Measurements from ENCODE around the gene CHRM1. TPM values are rescaled to one million over a fixed set of nuclear protein-coding genes. Genes with fewer than 3 reads are reported as not detected.

Gene CHRM1
- total and polyA plus RNA-seq, 2 of the 13 experiments (the other 11 are each of a cell fraction or from before 2014, with no cell fraction given): not detected

GRCh38 chr11:62860835-62861563 is 60.2 kb downstream of the CHRM1 start (continued):
- TF ChIP-seq ZNF362 (CRISPR knock-in tag; IDR thresholded peaks at IDR 0.05; ENCODE audit: borderline replicate concordance) (peak; percentile 72; the same call in 1 of the 2 replicates), FOXA3 (CRISPR knock-in tag; IDR thresholded peaks at IDR 0.05) (peak; percentile 21; the same call in 1 of the 2 replicates), ZNF687 (CRISPR knock-in tag; IDR thresholded peaks at IDR 0.05) (no peak; the same call in 1 of the 2 replicates), PAXIP1 (CRISPR knock-in tag; conservative IDR thresholded peaks at IDR 0.05) (peak; percentile 42; the same call in 1 of the 2 replicates), HNRNPH1 (optimal IDR thresholded peaks at IDR 0.05; ENCODE audit: low read depth, low read length) (no peak), ZNF746 (CRISPR knock-in tag; IDR thresholded peaks at IDR 0.05) (no peak), KLF11 (CRISPR knock-in tag; IDR thresholded peaks at IDR 0.05) (no peak), ZNF704 (CRISPR knock-in tag; IDR thresholded peaks at IDR 0.05; ENCODE audit: borderline replicate concordance) (no peak), PITX1 (CRISPR knock-in tag; IDR thresholded peaks at IDR 0.05) (peak; percentile 92), ZNF839 (CRISPR knock-in tag; IDR thresholded peaks at IDR 0.05; ENCODE audit: borderline replicate concordance) (no peak), MED1 (CRISPR knock-in tag; IDR thresholded peaks at IDR 0.05) (0 out of 2 replicates have a peak, but pooled peaks have one; percentile 32), RFXANK (CRISPR knock-in tag; IDR thresholded peaks at IDR 0.05) (no peak), THAP8 (CRISPR knock-in tag; IDR thresholded peaks at IDR 0.05; ENCODE audit: borderline replicate concordance) (no peak), FOXC1 (CRISPR knock-in tag; IDR thresholded peaks at IDR 0.05; ENCODE audit: borderline replicate concordance) (no peak), RFX3 (CRISPR knock-in tag; IDR thresholded peaks at IDR 0.05) (no peak), ZNF121 (CRISPR knock-in tag; IDR thresholded peaks at IDR 0.05) (peak; percentile 65; the same call in 1 of the 2 replicates), ELF3 (CRISPR knock-in tag; IDR thresholded peaks at IDR 0.05) (no peak)

All from HepG2 (cell line).